ENCODE measurements around the gene CROCC. TPM values are rescaled to one million over a fixed set of nuclear protein-coding genes. Genes with fewer than 3 reads are reported as not detected.

The CROCC gene
- total RNA-seq, 4 donors from 2014 or later: 22.3 to 164 (median 68.4) TPM

GRCh38 chr1:16979475-16980327, 58.0 kb downstream of the CROCC start:
- H3K4me1 ChIP-seq: peaks cover 0 to 48% (median 4%) of the 10 kb centered on the region in 4 donors
- 15 to 18% methylated on average over 41 to 43 of the region's 44 CpGs for WGBS, 2 donors
- peaks cover 0 to 3% (median 0%) of the 10 kb centered on the region in 3 donors for H3K36me3 ChIP-seq
- TF ChIP-seq POLR2A (IDR thresholded peaks at IDR 0.05) (no peak), EP300 (IDR thresholded peaks at IDR 0.05) (no peak)
- TF ChIP-seq, protein P1, sequence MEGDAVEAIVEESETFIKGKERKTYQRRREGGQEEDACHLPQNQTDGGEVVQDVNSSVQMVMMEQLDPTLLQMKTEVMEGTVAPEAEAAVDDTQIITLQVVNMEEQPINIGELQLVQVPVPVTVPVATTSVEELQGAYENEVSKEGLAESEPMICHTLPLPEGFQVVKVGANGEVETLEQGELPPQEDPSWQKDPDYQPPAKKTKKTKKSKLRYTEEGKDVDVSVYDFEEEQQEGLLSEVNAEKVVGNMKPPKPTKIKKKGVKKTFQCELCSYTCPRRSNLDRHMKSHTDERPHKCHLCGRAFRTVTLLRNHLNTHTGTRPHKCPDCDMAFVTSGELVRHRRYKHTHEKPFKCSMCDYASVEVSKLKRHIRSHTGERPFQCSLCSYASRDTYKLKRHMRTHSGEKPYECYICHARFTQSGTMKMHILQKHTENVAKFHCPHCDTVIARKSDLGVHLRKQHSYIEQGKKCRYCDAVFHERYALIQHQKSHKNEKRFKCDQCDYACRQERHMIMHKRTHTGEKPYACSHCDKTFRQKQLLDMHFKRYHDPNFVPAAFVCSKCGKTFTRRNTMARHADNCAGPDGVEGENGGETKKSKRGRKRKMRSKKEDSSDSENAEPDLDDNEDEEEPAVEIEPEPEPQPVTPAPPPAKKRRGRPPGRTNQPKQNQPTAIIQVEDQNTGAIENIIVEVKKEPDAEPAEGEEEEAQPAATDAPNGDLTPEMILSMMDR (IDR thresholded peaks at IDR 0.05): no peak
- no peaks in the 10 kb centered on the region for H3K9me3 ChIP-seq
- H3K27me3 ChIP-seq: peaks cover 0 to 18% of the 10 kb centered on the region in 2 donors
- H3K4me3 ChIP-seq: peak overlapping the region; percentile 25 to 60 (median 31)
- no peak for DNase-seq (ENCODE audit: low spot score in 2 of 2)
- peak overlapping the region; percentile 31 to 85 (median 67) for H3K27ac ChIP-seq

DNA sequence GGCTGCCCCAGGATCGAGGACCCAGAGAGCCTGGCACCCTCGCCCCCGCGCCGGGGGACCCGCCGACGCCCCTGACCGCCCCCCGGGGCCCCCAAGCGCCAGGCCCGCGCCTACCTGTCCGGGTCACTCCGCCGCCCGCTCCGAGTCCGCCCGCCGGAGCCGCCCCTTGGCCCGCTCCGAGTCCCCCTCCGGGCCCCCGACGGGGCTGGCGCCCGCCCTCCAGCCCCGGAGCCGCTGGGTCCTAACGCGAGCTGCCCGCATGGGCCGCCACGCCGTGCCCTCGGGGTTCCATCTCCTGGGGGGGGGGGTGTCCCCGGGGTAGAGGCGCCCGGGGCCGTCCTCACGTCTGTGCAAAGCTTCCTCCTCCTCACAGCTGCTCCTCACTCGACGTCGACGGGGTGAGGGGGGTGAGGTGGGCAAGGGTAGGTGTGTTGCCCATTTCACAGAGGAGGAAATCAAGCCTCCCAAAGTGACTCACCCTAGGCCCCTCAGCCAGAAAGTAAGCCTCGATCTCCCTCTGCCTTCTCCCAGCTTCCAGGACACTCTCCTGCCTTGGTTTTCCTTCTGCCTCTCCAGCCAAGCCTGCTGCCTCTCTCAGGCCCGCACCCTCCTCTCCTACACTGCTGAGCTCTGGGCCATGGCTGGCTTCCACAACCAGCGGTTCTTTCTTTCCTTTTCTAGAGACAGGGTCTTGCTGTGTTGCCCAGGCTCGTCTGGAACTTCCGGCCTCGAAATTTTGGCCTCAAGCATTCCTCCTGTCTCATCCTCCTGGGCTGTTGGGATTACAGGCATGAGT, 58.9 kb downstream of the CROCC start, which contains the start of gene MFAP2:
MFAP2 (minus strand) TSS at position 148 of the 796 bp plus-strand sequence. CDS start 2,347 bp downstream, outside the sequence.
- TF ChIP-seq, protein P1 (IDR thresholded peaks at IDR 0.05): no peak
- no peak for TF ChIP-seq POLR2A (IDR thresholded peaks at IDR 0.05)
- no peak for TF ChIP-seq EP300 (IDR thresholded peaks at IDR 0.05)
- Histone ChIP-seq H3K36me3 (peaks cover 0 to 11% (median 0%) of the 10 kb centered on the region in 3 donors), H3K9me3 (no peaks in the 10 kb centered on the region), H3K27ac (peak within 1 kb of the TSS; percentile 31 to 85 (median 67)), H3K4me1 (peaks cover 0 to 47% (median 4%) of the 10 kb centered on the region in 4 donors), H3K27me3 (peaks cover 0 to 18% of the 10 kb centered on the region in 2 donors), H3K4me3 (peak within 1 kb of the TSS; percentile 25 to 60 (median 31))
- DNase-seq (ENCODE audit: low spot score in 2 of 2): no peak
- WGBS, 2 donors: 10 to 12% methylated on average over 37 to 44 of the region's 53 CpGs

DNA sequence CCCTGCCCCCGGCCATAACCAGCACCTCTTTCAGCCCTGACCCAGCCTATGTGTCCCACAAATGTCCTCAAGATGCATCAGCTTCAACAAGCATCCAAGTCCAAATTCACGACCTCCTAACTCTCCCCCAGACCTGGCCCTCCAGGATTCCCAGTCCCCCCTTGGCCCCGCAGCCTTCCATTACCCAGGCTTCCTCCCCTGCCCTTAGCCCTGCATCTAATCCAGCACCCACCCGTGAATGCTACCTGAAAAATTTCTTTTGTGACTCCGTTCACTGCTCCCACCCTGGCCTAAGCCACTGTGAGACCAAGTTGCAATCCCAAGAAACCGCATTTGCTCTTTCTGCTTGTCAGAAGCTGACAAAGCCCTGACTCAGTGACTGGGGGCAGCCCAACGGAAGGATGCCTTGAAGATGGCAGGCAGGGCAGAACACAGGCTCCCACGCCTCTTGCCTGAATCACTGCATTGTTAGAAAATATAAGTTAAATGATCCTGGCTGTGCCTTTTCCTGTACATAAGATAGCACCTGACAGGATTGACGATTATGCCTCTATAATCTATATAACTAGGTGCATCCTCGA, 59.6 kb downstream of the CROCC start:
- peaks cover 0 to 18% (median 0%) of the 10 kb centered on the region in 3 donors for H3K36me3 ChIP-seq
- H3K9me3 ChIP-seq: no peaks in the 10 kb centered on the region
- no peak overlapping the region for H3K27ac ChIP-seq
- WGBS, 2 donors: 83 to 86% methylated on average over 10 of the region's 10 CpGs
- no peak for DNase-seq (ENCODE audit: low spot score in 2 of 2)
- peaks cover 0 to 40% (median 4%) of the 10 kb centered on the region in 4 donors for H3K4me1 ChIP-seq
- peaks cover 0 to 18% of the 10 kb centered on the region in 2 donors for H3K27me3 ChIP-seq
- H3K4me3 ChIP-seq: no peak overlapping the region
- TF ChIP-seq, protein P1 (IDR thresholded peaks at IDR 0.05): no peak
- TF ChIP-seq EP300 (IDR thresholded peaks at IDR 0.05) (no peak), POLR2A (IDR thresholded peaks at IDR 0.05) (no peak)

- peaks cover 0 to 33% (median 0%) of the 10 kb centered on the region in 3 donors for H3K36me3 ChIP-seq
- TF ChIP-seq, protein P1 (IDR thresholded peaks at IDR 0.05): no peak
- no peak for TF ChIP-seq EP300 (IDR thresholded peaks at IDR 0.05)
- no peak for TF ChIP-seq POLR2A (IDR thresholded peaks at IDR 0.05)
- H3K4me1 ChIP-seq: peaks cover 0 to 36% (median 4%) of the 10 kb centered on the region in 4 donors
- DNase-seq (ENCODE audit: low spot score in 2 of 2): no peak
- H3K9me3 ChIP-seq: no peaks in the 10 kb centered on the region
- H3K27ac ChIP-seq: no peak overlapping the region
- no peak overlapping the region for H3K4me3 ChIP-seq
- peaks cover 0 to 18% of the 10 kb centered on the region in 2 donors for H3K27me3 ChIP-seq
- WGBS, 2 donors: 59 to 67% methylated on average over 11 of the region's 11 CpGs
Measured at GRCh38 chr1:16982902-16983301, 61.2 kb downstream of the CROCC start.
